Measurements from ENCODE around the gene PRSS1. TPM values are rescaled to one million over a fixed set of nuclear protein-coding genes. Genes with fewer than 3 reads are reported as not detected.

PRSS1 gene
- total and polyA plus RNA-seq, 2 of the 8 experiments (the other 6 are each of a cell fraction or from before 2014, with no cell fraction given), result 0.09 TPM; not detected in 1

DNA sequence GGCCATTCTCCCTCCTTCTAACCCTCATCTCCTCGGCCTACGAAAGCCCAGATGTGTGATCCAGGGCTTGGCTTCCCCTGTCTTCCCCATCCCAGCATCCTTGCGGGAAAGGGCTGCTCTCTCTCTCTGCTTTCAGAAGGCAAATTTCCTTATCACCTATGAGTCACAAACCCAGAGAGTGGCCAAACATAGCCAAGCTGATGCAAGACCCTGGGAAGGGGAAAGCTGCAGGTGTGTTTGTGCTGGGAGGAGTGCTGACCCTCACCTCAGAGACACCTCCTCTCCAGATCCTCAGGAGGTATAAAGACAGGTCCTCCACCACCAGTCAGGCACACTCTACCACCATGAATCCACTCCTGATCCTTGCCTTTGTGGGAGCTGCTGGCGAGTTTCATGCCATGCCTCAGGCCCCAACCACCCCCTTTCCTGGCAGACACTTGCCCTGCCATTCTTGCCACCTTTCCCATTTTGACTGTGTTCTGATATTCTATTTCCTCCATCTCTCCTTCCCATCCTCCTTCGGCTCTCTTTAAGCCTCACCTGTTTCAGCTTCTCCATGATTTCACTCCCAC, 10.9 kb downstream of the PRSS1 start:
- no peak overlapping the region for H3K9ac ChIP-seq (replicated peaks in 1 of 4; ENCODE audit: extremely low read depth in 1 of 4, low read depth in 3 of 4, low read length in 3 of 4)
- 70% methylated on average over 5 of the region's 5 CpGs; no CpG with 5 or more reads in 1 of the 2 experiments for WGBS, 2 experiments (ENCODE audit: extremely low coverage in 1 of 2, insufficient coverage in 1 of 2, insufficient read length in 1 of 2, insufficient replicate concordance in 2 of 2, low coverage in 1 of 2, low lambda C conversion rate in 2 of 2, missing lambda C conversion rate in 1 of 2)
- H2AFZ ChIP-seq (ENCODE audit: low read length), result no peak overlapping the region
- H3K23ac ChIP-seq (ENCODE audit: insufficient read length), result no peak overlapping the region
- no peaks in the 10 kb centered on the region for H4K20me1 ChIP-seq (replicated peaks in 1 of 2; ENCODE audit: control insufficient read depth in 1 of 2, insufficient read depth in 2 of 2, low read length in 2 of 2)
- no peaks in the 10 kb centered on the region for H3K23me2 ChIP-seq (ENCODE audit: low read depth, low read length)
- POLR2A ChIA-PET (ENCODE audit: partially characterized antibody), result no interaction called here
- H3K27ac ChIP-seq (ENCODE audit: low read depth, low read length), result no peak overlapping the region
- DNase-seq (ENCODE audit: low read depth in 1 of 2, low spot score in 2 of 2), result no peak
- no peak overlapping the region for H3K4ac ChIP-seq (replicated peaks; ENCODE audit: insufficient read length, low read depth, low read length)
- no peak overlapping the region for H3K4me2 ChIP-seq (ENCODE audit: insufficient read depth in 1 of 2, low read depth in 2 of 2, low read length in 2 of 2)
- no peak overlapping the region for H3K14ac ChIP-seq (ENCODE audit: insufficient read length)
- H2BK5ac ChIP-seq (ENCODE audit: low read depth, low read length), result no peak overlapping the region
- H2AK5ac ChIP-seq (ENCODE audit: low read depth, low read length), result no peak overlapping the region
- H3K9me3 ChIP-seq (ENCODE audit: insufficient read depth in 2 of 2, low read depth in 1 of 2, low read length in 1 of 2), result no peaks in the 10 kb centered on the region
- no peak overlapping the region for H4K5ac ChIP-seq (ENCODE audit: insufficient read length, low read depth, low read length)
- H3K18ac ChIP-seq (ENCODE audit: extremely low read depth, low read length), result no peak overlapping the region
- H2BK120ac ChIP-seq (replicated peaks; ENCODE audit: low read depth, low read length), result no peak overlapping the region
- H2BK20ac ChIP-seq (ENCODE audit: low read length), result no peak overlapping the region
- no peak overlapping the region for H3K56ac ChIP-seq (replicated peaks; ENCODE audit: insufficient read length, low read depth, low read length)
- peaks cover 0 to 4% (median 0%) of the 10 kb centered on the region in 4 experiments; a peak in 1 of 7 replicates for H3K4me1 ChIP-seq (replicated peaks in 1 of 4; ENCODE audit: control insufficient read depth in 3 of 4, insufficient read depth in 4 of 4, low read length in 3 of 4)
- H3K36me3 ChIP-seq (ENCODE audit: control insufficient read depth in 2 of 4, insufficient read depth in 4 of 4, low read length in 3 of 4), result no peaks in the 10 kb centered on the region
- no peak overlapping the region for H3K4me3 ChIP-seq (ENCODE audit: extremely low read depth in 1 of 4, insufficient read depth in 2 of 4, low read depth in 3 of 4, low read length in 4 of 4)
- H4K91ac ChIP-seq (replicated peaks; ENCODE audit: insufficient read length, low read length), result no peak overlapping the region
- H3K27me3 ChIP-seq (replicated peaks in 1 of 4; ENCODE audit: control insufficient read depth in 3 of 4, extremely low read depth in 1 of 4, insufficient read depth in 3 of 4, low read length in 3 of 4), result no peaks in the 10 kb centered on the region
- CTCF ChIA-PET (ENCODE audit: partially characterized antibody), result interaction anchor here (0.8 to 5.1 kb wide), 7 partner anchors 10 to 375 kb away, joined by 3 to 23 read pairs (median 4); partner anchors contain the start of gene PRSS1
- FAIRE-seq, result no peak
- TF ChIP-seq GABPA (IDR thresholded peaks at IDR 0.05; ENCODE audit: borderline replicate concordance, insufficient read depth, low read length), result no peak
- no peak for TF ChIP-seq NANOG (IDR thresholded peaks at IDR 0.05; ENCODE audit: insufficient read depth, low read depth, low read length, poor library complexity, severe bottlenecking)
- no peak for TF ChIP-seq SP4 (IDR thresholded peaks at IDR 0.05; ENCODE audit: low read length)
- no peak for TF ChIP-seq TAF7 (optimal IDR thresholded peaks at IDR 0.05; ENCODE audit: borderline replicate concordance, low read depth, low read length)
- TF ChIP-seq, protein P1, sequence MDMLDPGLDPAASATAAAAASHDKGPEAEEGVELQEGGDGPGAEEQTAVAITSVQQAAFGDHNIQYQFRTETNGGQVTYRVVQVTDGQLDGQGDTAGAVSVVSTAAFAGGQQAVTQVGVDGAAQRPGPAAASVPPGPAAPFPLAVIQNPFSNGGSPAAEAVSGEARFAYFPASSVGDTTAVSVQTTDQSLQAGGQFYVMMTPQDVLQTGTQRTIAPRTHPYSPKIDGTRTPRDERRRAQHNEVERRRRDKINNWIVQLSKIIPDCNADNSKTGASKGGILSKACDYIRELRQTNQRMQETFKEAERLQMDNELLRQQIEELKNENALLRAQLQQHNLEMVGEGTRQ (IDR thresholded peaks at IDR 0.05; ENCODE audit: low read length), result no peak
- TF ChIP-seq TEAD4 (IDR thresholded peaks at IDR 0.05; ENCODE audit: low read depth, low read length), result no peak
- no peak for TF ChIP-seq EZH2 (IDR thresholded peaks at IDR 0.05; ENCODE audit: low read depth, low read length, severe bottlenecking)
- no peak for TF ChIP-seq FOSL1 (IDR thresholded peaks at IDR 0.05; ENCODE audit: insufficient read depth, low read depth, low read length)
- TF ChIP-seq HDAC2 (IDR thresholded peaks at IDR 0.05; ENCODE audit: borderline replicate concordance in 1 of 2, low read depth in 2 of 2, low read length in 2 of 2), result no peak
- no peak for TF ChIP-seq SIN3A (conservative IDR thresholded peaks at IDR 0.05 in 1 of 2, IDR thresholded peaks at IDR 0.05 in 1 of 2; ENCODE audit: low read depth in 1 of 2, low read length in 2 of 2)
- no peak for TF ChIP-seq SP2 (IDR thresholded peaks at IDR 0.05; ENCODE audit: low read length)
- no peak overlapping the region for H4K8ac ChIP-seq (ENCODE audit: extremely low read depth, insufficient read depth, low read length)
- H3K79me2 ChIP-seq (ENCODE audit: control insufficient read depth in 1 of 2, insufficient read depth in 2 of 2, low read length in 2 of 2), result no peaks in the 10 kb centered on the region
- H2BK12ac ChIP-seq (ENCODE audit: low read depth, low read length), result no peak overlapping the region; the same call in 1 of the 2 replicates
- no peak overlapping the region for H2BK15ac ChIP-seq (ENCODE audit: low read length)
- H3K79me1 ChIP-seq (ENCODE audit: low read depth, low read length), result no peaks in the 10 kb centered on the region

All from H1 (cell line).